H1 (cell line): Measurements from ENCODE around the gene SERPINA6. TPM values are rescaled to one million over a fixed set of nuclear protein-coding genes. Genes with fewer than 3 reads are reported as not detected.

ENCODE experiments used
- CHD7 ChIP-seq: fragments of 300-600 bp; sonication (generic); IDR thresholded peaks from 2 replicates; pipeline ENCODE4 v1.7.1; 2012; ENCODE audit warnings: low read length, moderate library complexity, mild to moderate bottlenecking, inconsistent platforms; ENCODE audit not compliant: insufficient replicate concordance
- EZH2 ChIP-seq: fragments of 200-600 bp; sonication (generic); IDR thresholded peaks from 2 replicates; pipeline ENCODE4 v1.7.1; 2012; ENCODE audit warnings: low read depth, mild to moderate bottlenecking, moderate library complexity, low read length, inconsistent platforms; ENCODE audit not compliant: severe bottlenecking
- GABPA ChIP-seq: IDR thresholded peaks from 2 replicates; pipeline ENCODE4 v1.6.1; 2011; ENCODE audit warnings: mild to moderate bottlenecking, low read length, moderate library complexity, borderline replicate concordance; ENCODE audit not compliant: insufficient read depth
- GTF2F1 ChIP-seq: IDR thresholded peaks from 2 replicates; pipeline ENCODE4 v1.6.1; 2012; ENCODE audit warnings: low read depth, low read length, improper control_type of control experiment, borderline replicate concordance
- MAX ChIP-seq: IDR thresholded peaks from 2 replicates; pipeline ENCODE4 v1.6.1; 2012; ENCODE audit warnings: inconsistent platforms
- polyA plus RNA-seq, 7 experiments: library from polyadenylated mRNA; depleted of rRNA in 3 of 7; stranded (reverse) in 5 of 7; unstranded in 2 of 7; fragments of >200 nt in 5 of 7; fragments of 200-250 nt in 2 of 7; gene quantifications; 1 replicate in 5 of 7; 2 replicates in 1 of 7; 4 replicates in 1 of 7; pipeline versions ENCODE4 v1.2.1 to v1.2.3, GENCODE V29; 2011 to 2013; ENCODE audit warnings: missing spikeins in 2 of 7, mixed read lengths in 2 of 7
- total RNA-seq: library from RNA; stranded (reverse); fragmentation: NEBNext Ultra II Directional; extraction: Animal tissue kit (Norgen Biotek cat#: 25700); gene quantifications from 2 replicates; pipeline ENCODE4 v1.2.1, GENCODE V29; 2021

SERPINA6 gene
- total and polyA plus RNA-seq, 2 of the 8 experiments (the other 6 are each of a cell fraction or from before 2014, with no cell fraction given), result not detected

DNA sequence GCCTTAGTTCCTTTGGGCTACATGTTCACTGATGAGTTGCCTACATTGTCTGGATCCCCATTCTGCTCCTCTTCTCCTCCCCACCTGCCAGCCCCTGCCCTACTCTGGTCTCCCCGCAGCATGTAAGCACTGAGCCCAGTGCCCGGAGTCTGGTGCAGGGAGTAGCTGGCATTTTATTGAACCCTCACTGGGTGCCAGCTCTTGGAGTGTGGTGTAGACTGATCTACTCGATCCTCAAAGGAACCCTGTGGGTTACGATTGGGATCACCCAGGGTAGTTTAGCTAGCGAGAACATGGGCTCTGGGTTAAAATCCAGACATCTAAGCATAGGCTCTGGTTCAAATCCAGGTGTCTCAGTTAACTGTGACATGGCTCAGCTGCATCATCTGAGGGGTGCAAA is 8.3 kb upstream of the SERPINA6 start (continued):
- TF ChIP-seq CHD7 (no peak), GTF2F1 (no peak), MAX (no peak), GABPA (no peak), EZH2 (no peak)
